Upper lobe of left lung (tissue), 4 donors: ENCODE data around the gene C11orf52.

Source experiments
- CTCF ChIP-seq, 6 experiments: fragments of 450-650 bp in 4 of 6; fragments of 200-600 bp in 2 of 6; sonication (generic) in 2 of 6; IDR thresholded peaks; one replicate each; pipeline ENCODE4 v1.5.1; 2016 to 2019; ENCODE audit warnings: antibody characterized with exemption in 6 of 6
- POLR2A ChIP-seq, 4 donors: fragments of 450-650 bp; IDR thresholded peaks; one replicate each; pipeline ENCODE4 v1.5.1; 2016 to 2017; ENCODE audit warnings: antibody characterized with exemption in 4 of 4, mild to moderate bottlenecking in 2 of 4

- TF ChIP-seq CTCF (IDR thresholded peaks at IDR 0.05) (no peak), POLR2A (IDR thresholded peaks at IDR 0.05) (no peak)
Measured at GRCh38 chr11:111974446-111974845, 55.7 kb downstream of the C11orf52 start.
